IPS-NIHi7 (cell line): Measurements from ENCODE around the gene ENOPH1.
A peak's percentile ranks its signal among the peaks of the same experiment; 100 is the strongest.
"Not testable (repeated sequence)": the region's sequence is repeated elsewhere in the genome, so short reads cannot be mapped to it uniquely, and the experiment has no call there.

Experiments used
- DNase-seq: peaks from one replicate; pipeline ENCODE4 v3.0.0; 2012; ENCODE audit warnings: mixed read lengths; ENCODE audit errors: extremely low spot score

The ENOPH1 gene

GRCh38 chr4:82430193-82430963, at the start of gene ENOPH1, which contains the start of gene HNRNPDL:
ENOPH1 (plus strand) TSS chr4:82430590; CDS start chr4:82430830, 240 bp downstream.
HNRNPDL (minus strand) TSS chr4:82430462; CDS start chr4:82429690, 772 bp downstream.
- peak; percentile 95 for DNase-seq

- DNase-seq, result no peak
Observed at GRCh38 chr4:82380831-82381230, 49.6 kb upstream of the ENOPH1 start.

GRCh38 chr4:82381235-82381634, 49.2 kb upstream of the ENOPH1 start:
- no peak for DNase-seq

- DNase-seq, result no peak
Observed at GRCh38 chr4:82381661-82382296, 48.6 kb upstream of the ENOPH1 start.

GRCh38 chr4:82382751-82383150, 47.6 kb upstream of the ENOPH1 start:
- DNase-seq, result no peak

GRCh38 chr4:82386312-82386711, 44.1 kb upstream of the ENOPH1 start:
- not testable (repeated sequence) for DNase-seq

GRCh38 chr4:82388405-82388804, 42.0 kb upstream of the ENOPH1 start:
- no peak for DNase-seq

GRCh38 chr4:82390061-82390460, 40.3 kb upstream of the ENOPH1 start:
- DNase-seq, result not testable (repeated sequence)

GRCh38 chr4:82394896-82395295, 35.5 kb upstream of the ENOPH1 start:
- DNase-seq, result no peak

GRCh38 chr4:82397527-82397926, 32.9 kb upstream of the ENOPH1 start:
- DNase-seq, result no peak

- no peak for DNase-seq
Observed at GRCh38 chr4:82398263-82398662, 32.1 kb upstream of the ENOPH1 start.

GRCh38 chr4:82401600-82401999, 28.8 kb upstream of the ENOPH1 start:
- no peak for DNase-seq

GRCh38 chr4:82402196-82402775, 28.1 kb upstream of the ENOPH1 start:
- no peak for DNase-seq

- DNase-seq, result no peak
Observed at GRCh38 chr4:82403725-82404124, 26.7 kb upstream of the ENOPH1 start.

- DNase-seq, result not testable (repeated sequence)
Observed at GRCh38 chr4:82415061-82415460, 15.3 kb upstream of the ENOPH1 start.

- DNase-seq, result no peak
Observed at GRCh38 chr4:82415922-82416365, 14.4 kb upstream of the ENOPH1 start.

- DNase-seq, result no peak
Observed at GRCh38 chr4:82419451-82419850, 10.9 kb upstream of the ENOPH1 start.

- no peak for DNase-seq
Observed at GRCh38 chr4:82421796-82422560, 8.4 kb upstream of the ENOPH1 start.

- no peak for DNase-seq
Observed at GRCh38 chr4:82422616-82423015, 7.8 kb upstream of the ENOPH1 start.

GRCh38 chr4:82423245-82424054, 6.9 kb upstream of the ENOPH1 start:
- no peak for DNase-seq

- no peak for DNase-seq
Observed at GRCh38 chr4:82425478-82425877, 4.9 kb upstream of the ENOPH1 start.
